ENCODE measurements around the gene SGMS1. TPM values are rescaled to one million over a fixed set of nuclear protein-coding genes. Genes with fewer than 3 reads are reported as not detected.

Gene SGMS1
- total RNA-seq, 1 donor from 2014 or later, result 27.5 TPM

GRCh38 chr10:50533296-50533695 lies 90.5 kb downstream of the SGMS1 start:
- CTCF ChIA-PET, result no interaction called here
- DNase-seq, result no peak
- no peaks in the 10 kb centered on the region for H3K27me3 Mint-ChIP-seq
- H3K27ac Mint-ChIP-seq, result no peak overlapping the region
- H3K4me3 Mint-ChIP-seq, result no peak overlapping the region
- POLR2A ChIA-PET, result no interaction called here
- H3K4me1 Mint-ChIP-seq, result peaks cover 3% of the 10 kb centered on the region
- intact Hi-C loops (cut with micrococcal nuclease), result no loop called here
- ATAC-seq (ENCODE audit: low read depth), result no peak
- no peaks in the 10 kb centered on the region for H3K9me3 Mint-ChIP-seq
- TF ChIP-seq CTCF (IDR thresholded peaks at IDR 0.05), result no peak
- H3K36me3 Mint-ChIP-seq (ENCODE audit: low read depth), result no peaks in the 10 kb centered on the region

- H3K27me3 Mint-ChIP-seq, result no peaks in the 10 kb centered on the region
- no peaks in the 10 kb centered on the region for H3K36me3 Mint-ChIP-seq (ENCODE audit: low read depth)
- no peak for DNase-seq
- no peak for ATAC-seq (ENCODE audit: low read depth)
- POLR2A ChIA-PET, result no interaction called here
- H3K27ac Mint-ChIP-seq, result no peak overlapping the region
- no peaks in the 10 kb centered on the region for H3K9me3 Mint-ChIP-seq
- H3K4me3 Mint-ChIP-seq, result no peak overlapping the region
- peaks cover 2% of the 10 kb centered on the region for H3K4me1 Mint-ChIP-seq
- TF ChIP-seq CTCF (IDR thresholded peaks at IDR 0.05), result no peak
- intact Hi-C loops (cut with micrococcal nuclease), result no loop called here
- CTCF ChIA-PET, result no interaction called here
Measured at GRCh38 chr10:50531388-50532077, 92.2 kb downstream of the SGMS1 start.

GRCh38 chr10:50529660-50530059 lies 94.1 kb downstream of the SGMS1 start:
- ChIA-PET CTCF (no interaction called here), POLR2A (no interaction called here)
- DNase-seq (no peak), ATAC-seq (ENCODE audit: low read depth) (no peak)
- Mint-ChIP-seq H3K27me3 (no peaks in the 10 kb centered on the region), H3K36me3 (ENCODE audit: low read depth) (peaks cover 6% of the 10 kb centered on the region), H3K4me3 (no peak overlapping the region), H3K9me3 (no peaks in the 10 kb centered on the region), H3K4me1 (peaks cover 2% of the 10 kb centered on the region), H3K27ac (no peak overlapping the region)
- TF ChIP-seq CTCF (IDR thresholded peaks at IDR 0.05), result no peak
- intact Hi-C loops (cut with micrococcal nuclease), result no loop called here

GRCh38 chr10:50528206-50528605 lies 95.5 kb downstream of the SGMS1 start:
- ChIA-PET POLR2A (no interaction called here), CTCF (no interaction called here)
- TF ChIP-seq CTCF (IDR thresholded peaks at IDR 0.05), result no peak
- H3K27ac Mint-ChIP-seq, result no peak overlapping the region
- peaks cover 6% of the 10 kb centered on the region for H3K36me3 Mint-ChIP-seq (ENCODE audit: low read depth)
- DNase-seq (no peak), ATAC-seq (ENCODE audit: low read depth) (no peak)
- no peaks in the 10 kb centered on the region for H3K4me1 Mint-ChIP-seq
- H3K9me3 Mint-ChIP-seq, result no peaks in the 10 kb centered on the region
- H3K4me3 Mint-ChIP-seq, result no peak overlapping the region
- no peaks in the 10 kb centered on the region for H3K27me3 Mint-ChIP-seq
- intact Hi-C loops (cut with micrococcal nuclease), result no loop called here

GRCh38 chr10:50527442-50528043 lies 96.2 kb downstream of the SGMS1 start:
- intact Hi-C loops (cut with micrococcal nuclease), result no loop called here
- Mint-ChIP-seq H3K27me3 (no peaks in the 10 kb centered on the region), H3K36me3 (ENCODE audit: low read depth) (peaks cover 6% of the 10 kb centered on the region), H3K4me1 (no peaks in the 10 kb centered on the region), H3K27ac (no peak overlapping the region), H3K9me3 (no peaks in the 10 kb centered on the region), H3K4me3 (no peak overlapping the region)
- CTCF ChIA-PET, result no interaction called here
- DNase-seq (no peak), ATAC-seq (ENCODE audit: low read depth) (no peak)
- POLR2A ChIA-PET, result no interaction called here
- no peak for TF ChIP-seq CTCF (IDR thresholded peaks at IDR 0.05)

All from activated B cell treated with CpG ODN at 0.5 μM for 24 hours (primary cell).